Suprapubic skin (tissue), 4 donors: ENCODE data around the gene RWDD3. TPM values are rescaled to one million over a fixed set of nuclear protein-coding genes. Genes with fewer than 3 reads are reported as not detected.

Experiments
- DNase-seq, 2 donors: peaks; one replicate each; pipeline ENCODE4 v3.0.0-alpha.2; 2019; ENCODE audit warnings: low spot score in 2 of 2
- H3K27ac ChIP-seq: fragments of 200-600 bp; sonication (generic); one replicate; pipeline ENCODE4 v1.5.1; 2019
- H3K27me3 ChIP-seq: fragments of 200-600 bp; sonication (generic); one replicate; pipeline ENCODE4 v1.5.1; 2019
- H3K36me3 ChIP-seq: fragments of 200-600 bp; sonication (generic); one replicate; pipeline ENCODE4 v1.5.1; 2019
- H3K4me1 ChIP-seq: fragments of 200-600 bp; sonication (generic); one replicate; pipeline ENCODE4 v1.5.1; 2019
- H3K4me3 ChIP-seq: fragments of 200-600 bp; sonication (generic); one replicate; pipeline ENCODE4 v1.5.1; 2019; ENCODE audit warnings: mild to moderate bottlenecking
- H3K9me3 ChIP-seq: fragments of 200-600 bp; sonication (generic); one replicate; pipeline ENCODE4 v1.5.1; 2019
- EP300 ChIP-seq: sonication (generic); formaldehyde crosslinking; IDR thresholded peaks from one replicate; pipeline ENCODE4 v1.6.1; 2017; ENCODE audit warnings: antibody characterized with exemption
- POLR2A ChIP-seq, 2 donors: fragments of 450-650 bp; IDR thresholded peaks; one replicate each; pipeline ENCODE4 v1.6.1; 2017; ENCODE audit warnings: antibody characterized with exemption in 2 of 2, mild to moderate bottlenecking in 2 of 2, moderate library complexity in 2 of 2
- POLR2AphosphoS5 ChIP-seq, 3 donors: sonication (generic); formaldehyde crosslinking; IDR thresholded peaks; one replicate each; pipeline ENCODE4 v1.6.1; 2017; ENCODE audit warnings: antibody characterized with exemption in 3 of 3
- WGBS: methylation state at CpG from one replicate; pipeline ENCODE4 v1.1.5; 2018; 5-methylcytosine and 5-hydroxymethylcytosine counted together
- total RNA-seq, 4 donors: library from RNA; depleted of rRNA; stranded (reverse); fragments of >200 nt; gene quantifications; one replicate each; pipeline ENCODE4 v1.1.0, GENCODE V29; 2016
- TF ChIP-seq, protein P1 (sequence below), 2 donors: fragments of 200-600 bp in 1 of 2; fragments of 450-650 bp in 1 of 2; sonication (generic) in 1 of 2; IDR thresholded peaks; one replicate each; pipeline ENCODE4 v1.5.1; 2016 to 2019; ENCODE audit warnings: antibody characterized with exemption in 2 of 2, mild to moderate bottlenecking in 1 of 2, moderate library complexity in 1 of 2

Gene RWDD3
- total RNA-seq, 4 donors from 2014 or later = 6.9 to 12.6 (median 9.4) TPM

DNA sequence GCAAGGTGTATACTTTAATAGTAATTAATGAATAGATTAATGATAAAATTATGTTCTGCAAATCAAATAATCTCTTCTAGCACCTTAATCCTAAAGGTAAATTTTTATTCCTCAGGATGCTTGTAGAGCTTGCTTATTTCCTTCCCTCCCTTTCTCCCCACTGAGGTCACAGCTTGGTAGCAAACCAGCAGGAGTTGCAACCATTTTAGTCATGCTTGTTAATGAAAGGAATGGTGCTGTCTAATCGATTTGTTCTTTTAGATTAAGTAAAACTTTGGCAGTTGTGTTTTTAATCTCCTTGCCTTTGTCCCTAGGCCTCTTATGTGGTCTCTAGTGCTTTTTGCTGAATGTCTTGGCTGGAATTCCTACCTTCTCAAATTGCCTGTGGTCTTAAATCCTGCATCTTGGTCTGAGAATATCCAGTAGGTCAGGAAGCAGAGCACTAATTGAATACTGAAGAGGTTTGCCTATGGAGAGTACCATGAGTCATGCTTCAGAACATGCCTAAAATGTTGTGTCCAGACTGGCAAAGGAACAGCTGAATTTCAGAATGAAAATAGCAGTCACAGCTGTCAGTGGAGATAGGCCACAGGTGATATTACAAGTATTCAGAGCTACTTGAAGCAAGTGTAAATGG lies 36.3 kb upstream of the RWDD3 start:
- 42% methylated on average over 1 of the region's 1 CpG for WGBS
- H3K4me1 ChIP-seq = peaks cover 9% of the 10 kb centered on the region
- H3K27ac ChIP-seq = no peak overlapping the region
- H3K4me3 ChIP-seq = no peak overlapping the region
- H3K27me3 ChIP-seq = no peaks in the 10 kb centered on the region
- H3K9me3 ChIP-seq = no peaks in the 10 kb centered on the region
- TF ChIP-seq POLR2AphosphoS5 (IDR thresholded peaks at IDR 0.05) (no peak), POLR2A (IDR thresholded peaks at IDR 0.05) (no peak), EP300 (no peak)
- TF ChIP-seq, protein P1, sequence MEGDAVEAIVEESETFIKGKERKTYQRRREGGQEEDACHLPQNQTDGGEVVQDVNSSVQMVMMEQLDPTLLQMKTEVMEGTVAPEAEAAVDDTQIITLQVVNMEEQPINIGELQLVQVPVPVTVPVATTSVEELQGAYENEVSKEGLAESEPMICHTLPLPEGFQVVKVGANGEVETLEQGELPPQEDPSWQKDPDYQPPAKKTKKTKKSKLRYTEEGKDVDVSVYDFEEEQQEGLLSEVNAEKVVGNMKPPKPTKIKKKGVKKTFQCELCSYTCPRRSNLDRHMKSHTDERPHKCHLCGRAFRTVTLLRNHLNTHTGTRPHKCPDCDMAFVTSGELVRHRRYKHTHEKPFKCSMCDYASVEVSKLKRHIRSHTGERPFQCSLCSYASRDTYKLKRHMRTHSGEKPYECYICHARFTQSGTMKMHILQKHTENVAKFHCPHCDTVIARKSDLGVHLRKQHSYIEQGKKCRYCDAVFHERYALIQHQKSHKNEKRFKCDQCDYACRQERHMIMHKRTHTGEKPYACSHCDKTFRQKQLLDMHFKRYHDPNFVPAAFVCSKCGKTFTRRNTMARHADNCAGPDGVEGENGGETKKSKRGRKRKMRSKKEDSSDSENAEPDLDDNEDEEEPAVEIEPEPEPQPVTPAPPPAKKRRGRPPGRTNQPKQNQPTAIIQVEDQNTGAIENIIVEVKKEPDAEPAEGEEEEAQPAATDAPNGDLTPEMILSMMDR (IDR thresholded peaks at IDR 0.05) = no peak
- DNase-seq = no peak
- no peaks in the 10 kb centered on the region for H3K36me3 ChIP-seq

DNA sequence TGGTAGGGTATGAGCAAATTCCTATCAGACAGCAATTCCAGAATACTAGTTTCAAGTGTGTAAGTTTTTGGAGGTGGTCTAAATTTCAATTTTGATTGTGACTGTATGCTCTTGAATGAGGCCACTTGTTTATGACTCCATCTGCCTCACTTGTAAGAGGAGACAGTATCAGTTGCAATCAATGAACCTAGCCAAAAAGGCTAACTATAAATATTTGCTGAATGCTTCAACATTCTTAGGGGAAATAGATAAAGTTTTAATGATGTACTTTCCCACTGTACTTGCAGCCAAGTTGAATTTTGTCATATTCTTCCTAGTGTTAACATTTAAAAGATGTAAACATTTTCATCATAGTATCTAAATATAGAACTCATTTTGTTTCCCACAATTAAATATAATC lies 32.1 kb upstream of the RWDD3 start:
- Histone ChIP-seq H3K4me1 (peaks cover 9% of the 10 kb centered on the region), H3K27ac (no peak overlapping the region), H3K27me3 (no peaks in the 10 kb centered on the region), H3K9me3 (no peaks in the 10 kb centered on the region), H3K4me3 (no peak overlapping the region), H3K36me3 (no peaks in the 10 kb centered on the region)
- DNase-seq = no peak
- TF ChIP-seq, protein P1 (IDR thresholded peaks at IDR 0.05) = no peak
- TF ChIP-seq POLR2A (IDR thresholded peaks at IDR 0.05) (no peak), EP300 (no peak), POLR2AphosphoS5 (IDR thresholded peaks at IDR 0.05) (no peak)

DNA sequence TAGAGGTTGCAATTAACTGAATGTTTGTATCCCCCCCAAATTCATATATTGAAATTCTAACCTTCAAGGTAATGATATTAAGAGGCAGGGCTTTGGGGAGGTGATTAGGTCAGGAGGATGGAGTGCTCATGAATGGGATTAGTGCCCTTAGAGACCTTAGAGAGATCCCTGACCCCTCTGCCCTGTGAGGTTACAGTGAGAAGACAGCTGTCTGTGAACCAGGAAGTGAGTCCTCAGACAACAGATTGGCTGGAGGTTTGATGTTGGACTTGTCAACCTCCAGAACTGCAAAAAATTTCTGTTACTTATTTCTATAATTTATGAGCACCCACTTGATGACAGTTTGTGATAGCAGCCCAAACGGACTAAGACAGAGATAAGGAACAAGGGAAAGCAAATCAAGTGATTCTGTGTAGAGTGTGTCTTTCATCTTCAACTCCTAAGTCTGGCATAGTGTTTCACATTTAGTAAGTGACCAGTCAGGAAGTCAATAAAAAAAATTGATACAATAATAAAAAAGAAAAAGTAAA lies 30.0 kb upstream of the RWDD3 start:
- H3K4me1 ChIP-seq = no peaks in the 10 kb centered on the region
- no peak for DNase-seq
- H3K27me3 ChIP-seq = no peaks in the 10 kb centered on the region
- no peak overlapping the region for H3K4me3 ChIP-seq
- WGBS = 35% methylated on average over 1 of the region's 1 CpG
- no peaks in the 10 kb centered on the region for H3K9me3 ChIP-seq
- H3K27ac ChIP-seq = no peak overlapping the region
- TF ChIP-seq POLR2A (IDR thresholded peaks at IDR 0.05) (no peak), POLR2AphosphoS5 (IDR thresholded peaks at IDR 0.05) (no peak), EP300 (no peak)
- TF ChIP-seq, protein P1 (IDR thresholded peaks at IDR 0.05) = no peak
- no peaks in the 10 kb centered on the region for H3K36me3 ChIP-seq

DNA sequence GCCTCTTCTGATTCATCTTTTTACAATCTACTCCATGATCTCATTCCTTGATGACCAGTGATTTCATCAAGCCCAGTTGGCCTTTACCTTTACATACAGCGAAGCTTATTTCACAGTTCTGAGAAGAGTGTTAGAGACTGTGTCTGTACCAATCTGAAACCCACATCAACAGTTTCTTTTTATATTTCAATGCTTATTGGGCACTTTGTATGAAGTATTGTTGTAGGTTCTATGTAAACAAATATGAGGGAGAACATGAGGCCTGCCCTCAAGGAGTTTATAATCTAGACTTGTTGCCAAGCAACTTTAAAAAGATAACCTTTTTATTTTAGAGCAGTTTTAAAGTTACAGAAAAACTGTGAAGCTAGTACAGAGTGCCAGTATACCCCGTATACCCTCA lies 27.5 kb upstream of the RWDD3 start:
- Histone ChIP-seq H3K36me3 (no peaks in the 10 kb centered on the region), H3K4me1 (no peaks in the 10 kb centered on the region), H3K9me3 (no peaks in the 10 kb centered on the region), H3K27me3 (no peaks in the 10 kb centered on the region), H3K27ac (no peak overlapping the region), H3K4me3 (no peak overlapping the region)
- WGBS = 93% methylated on average over 2 of the region's 2 CpGs
- TF ChIP-seq, protein P1 (IDR thresholded peaks at IDR 0.05) = no peak
- no peak for TF ChIP-seq POLR2AphosphoS5 (IDR thresholded peaks at IDR 0.05)
- TF ChIP-seq EP300 = no peak
- TF ChIP-seq POLR2A (IDR thresholded peaks at IDR 0.05) = no peak
- no peak for DNase-seq

DNA sequence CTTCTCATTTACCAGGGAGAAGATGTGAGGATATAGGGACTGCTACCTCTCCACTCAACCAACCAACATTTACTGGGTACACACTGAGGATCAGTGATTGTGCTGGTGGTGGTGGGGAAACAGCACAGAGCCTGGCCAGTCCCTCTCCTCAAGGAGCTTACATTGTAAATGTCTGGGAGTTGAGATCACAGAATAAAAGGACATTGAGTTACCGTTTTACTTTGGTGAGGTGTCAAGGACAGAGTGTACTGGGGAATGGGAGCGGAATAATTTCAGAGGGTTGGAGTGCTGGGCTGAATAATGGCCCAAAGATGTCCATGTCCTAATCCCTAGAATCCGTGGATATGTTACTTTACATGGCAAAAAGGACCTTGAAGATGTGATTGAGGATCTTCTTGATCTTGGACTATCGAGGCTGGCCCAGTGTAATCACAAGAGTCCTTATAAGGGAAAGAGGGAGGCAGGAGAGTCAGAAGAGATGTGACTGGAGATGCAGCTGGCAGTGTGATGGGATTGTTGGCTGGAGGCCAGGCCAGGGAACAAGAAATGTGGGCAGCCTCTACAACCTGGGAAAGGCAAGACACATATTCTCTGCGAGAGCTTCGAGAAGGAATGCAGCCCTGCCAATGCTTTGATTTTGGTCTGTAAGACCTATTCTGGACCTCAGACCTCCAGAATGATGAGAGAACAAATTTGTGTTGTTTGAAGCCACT lies 26.6 kb upstream of the RWDD3 start:
- Histone ChIP-seq H3K4me3 (no peak overlapping the region), H3K36me3 (no peaks in the 10 kb centered on the region), H3K27me3 (no peaks in the 10 kb centered on the region), H3K9me3 (no peaks in the 10 kb centered on the region), H3K27ac (no peak overlapping the region), H3K4me1 (no peaks in the 10 kb centered on the region)
- WGBS = 78% methylated on average over 6 of the region's 6 CpGs
- TF ChIP-seq POLR2A (IDR thresholded peaks at IDR 0.05) = no peak
- no peak for TF ChIP-seq EP300
- TF ChIP-seq POLR2AphosphoS5 (IDR thresholded peaks at IDR 0.05) = no peak
- TF ChIP-seq, protein P1 (IDR thresholded peaks at IDR 0.05) = no peak
- no peak for DNase-seq
